Measurements from ENCODE around the gene SLC6A16.

- TF ChIP-seq CTCF (IDR thresholded peaks at IDR 0.05), result no peak
- no peak for TF ChIP-seq SIN3A (IDR thresholded peaks at IDR 0.05; ENCODE audit: borderline replicate concordance, insufficient read depth, low read depth, low read length)
Observed at GRCh38 chr19:49287141-49287770, 37.7 kb downstream of the SLC6A16 start.

Measured in Panc1 (cell line).